ENCODE results near the gene GOSR2. TPM values are rescaled to one million over a fixed set of nuclear protein-coding genes. Genes with fewer than 3 reads are reported as not detected.

GOSR2 gene
- total and polyA plus RNA-seq, 2 donors (not counting 3 experiments of a cell fraction or from before 2014, with no cell fraction given) = 48.6 to 54.7 TPM

DNA sequence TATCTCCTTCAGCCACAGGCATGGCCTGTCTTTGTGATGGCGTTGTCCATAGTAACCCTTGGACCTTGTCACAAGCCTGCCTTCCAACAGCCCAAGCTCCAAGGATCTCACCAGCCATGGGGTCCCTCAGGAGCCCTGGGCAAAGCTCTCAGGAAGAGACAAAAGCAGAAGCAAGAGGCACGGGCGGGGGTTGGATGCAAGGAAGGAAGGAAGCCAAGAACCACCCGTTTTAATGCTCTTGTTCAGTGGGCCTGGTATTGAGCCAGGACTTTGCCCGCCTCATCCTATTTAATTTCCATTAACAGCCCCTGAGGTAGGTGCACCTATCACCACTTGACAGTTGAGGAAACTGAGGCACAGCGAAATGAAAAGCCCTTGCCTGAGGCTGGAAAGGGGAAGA lies 32.3 kb upstream of the GOSR2 start:
- H3K27me3 ChIP-seq (ENCODE audit: control insufficient read depth in 2 of 2, insufficient read depth in 2 of 2, low read length in 2 of 2) = peaks cover 14 to 23% of the 10 kb centered on the region in 2 experiments
- BruUV-seq (replicated peaks) = no TSS peak
- H3K4me3 ChIP-seq (replicated peaks in 1 of 3; ENCODE audit: insufficient read depth in 1 of 3, low read depth in 1 of 3, low read length in 3 of 3) = no peak overlapping the region

More for the DNA sequence above, 32.3 kb upstream of the GOSR2 start:
- no peak for TF ChIP-seq GATA2 (IDR thresholded peaks at IDR 0.05; ENCODE audit: insufficient read depth, insufficient read length, low read depth, low read length)
- TF ChIP-seq, protein P1, sequence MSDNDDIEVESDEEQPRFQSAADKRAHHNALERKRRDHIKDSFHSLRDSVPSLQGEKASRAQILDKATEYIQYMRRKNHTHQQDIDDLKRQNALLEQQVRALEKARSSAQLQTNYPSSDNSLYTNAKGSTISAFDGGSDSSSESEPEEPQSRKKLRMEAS (IDR thresholded peaks at IDR 0.05; ENCODE audit: insufficient read depth, insufficient read length) = no peak
- TF ChIP-seq JUN (IDR thresholded peaks at IDR 0.05; ENCODE audit: borderline replicate concordance, insufficient read depth, insufficient read length, low read depth) = no peak
- TF ChIP-seq MYC (IDR thresholded peaks at IDR 0.05; ENCODE audit: low read depth, low read length) = no peak
- TF ChIP-seq, protein P2, sequence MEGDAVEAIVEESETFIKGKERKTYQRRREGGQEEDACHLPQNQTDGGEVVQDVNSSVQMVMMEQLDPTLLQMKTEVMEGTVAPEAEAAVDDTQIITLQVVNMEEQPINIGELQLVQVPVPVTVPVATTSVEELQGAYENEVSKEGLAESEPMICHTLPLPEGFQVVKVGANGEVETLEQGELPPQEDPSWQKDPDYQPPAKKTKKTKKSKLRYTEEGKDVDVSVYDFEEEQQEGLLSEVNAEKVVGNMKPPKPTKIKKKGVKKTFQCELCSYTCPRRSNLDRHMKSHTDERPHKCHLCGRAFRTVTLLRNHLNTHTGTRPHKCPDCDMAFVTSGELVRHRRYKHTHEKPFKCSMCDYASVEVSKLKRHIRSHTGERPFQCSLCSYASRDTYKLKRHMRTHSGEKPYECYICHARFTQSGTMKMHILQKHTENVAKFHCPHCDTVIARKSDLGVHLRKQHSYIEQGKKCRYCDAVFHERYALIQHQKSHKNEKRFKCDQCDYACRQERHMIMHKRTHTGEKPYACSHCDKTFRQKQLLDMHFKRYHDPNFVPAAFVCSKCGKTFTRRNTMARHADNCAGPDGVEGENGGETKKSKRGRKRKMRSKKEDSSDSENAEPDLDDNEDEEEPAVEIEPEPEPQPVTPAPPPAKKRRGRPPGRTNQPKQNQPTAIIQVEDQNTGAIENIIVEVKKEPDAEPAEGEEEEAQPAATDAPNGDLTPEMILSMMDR (IDR thresholded peaks at IDR 0.05; ENCODE audit: extremely low read depth in 1 of 2, insufficient read depth in 1 of 2, low read depth in 1 of 2, low read length in 2 of 2) = no peak
- TF ChIP-seq POLR2AphosphoS5 (IDR thresholded peaks at IDR 0.05; ENCODE audit: insufficient read depth, low read depth, low read length) = no peak
- no peak for TF ChIP-seq FOS (IDR thresholded peaks at IDR 0.05; ENCODE audit: borderline replicate concordance, insufficient read depth, low read length)
- TF ChIP-seq POLR2A (IDR thresholded peaks at IDR 0.05; ENCODE audit: low read depth, low read length) = no peak
- TF ChIP-seq EZH2 (IDR thresholded peaks at IDR 0.05; ENCODE audit: borderline replicate concordance, low read depth, low read length, severe bottlenecking) = no peak
- no peaks in the 10 kb centered on the region for H4K20me1 ChIP-seq (replicated peaks; ENCODE audit: control insufficient read depth, extremely low read depth, insufficient read depth, low read length)
- H3K4me2 ChIP-seq (ENCODE audit: insufficient read depth, low read length) = no peak overlapping the region
- FAIRE-seq = no peak
- DNase-seq (ENCODE audit: low read depth, low spot score) = no peak
- no peak overlapping the region for H2AFZ ChIP-seq (ENCODE audit: low read depth, low read length)
- no peaks in the 10 kb centered on the region for H3K9me1 ChIP-seq (replicated peaks; ENCODE audit: control insufficient read depth, extremely low read depth, insufficient read depth, low read length)
- H3K27ac ChIP-seq (ENCODE audit: insufficient read depth, low read depth, low read length) = no peak overlapping the region
- H3K36me3 ChIP-seq (ENCODE audit: control insufficient read depth in 2 of 2, extremely low read depth in 1 of 2, insufficient read depth in 2 of 2, low read length in 2 of 2) = no peaks in the 10 kb centered on the region
- H3K4me1 ChIP-seq (ENCODE audit: control insufficient read depth, extremely low read depth, insufficient read depth, low read length) = no peaks in the 10 kb centered on the region
- H3K9me3 ChIP-seq (replicated peaks; ENCODE audit: control insufficient read depth, insufficient read depth, low read length) = no peaks in the 10 kb centered on the region
- H3K9ac ChIP-seq (replicated peaks; ENCODE audit: extremely low read depth, insufficient read depth, low read length) = no peak overlapping the region
- ChIA-PET CTCF (no interaction called here), POLR2A (no interaction called here)
- intact Hi-C loops (cut with micrococcal nuclease) (no loop called here), dilution Hi-C loops (cut with MboI; ENCODE audit: extremely low pct_ligation_motif_present, low sequenced_read_pairs) (no loop called here)
- H3K79me2 ChIP-seq (ENCODE audit: control insufficient read depth, insufficient read depth, low read length) = no peaks in the 10 kb centered on the region
